Pons (tissue), 1 donor: ENCODE data around the gene SARDH.

ENCODE experiments used
- DNase-seq: peaks from one replicate; pipeline ENCODE4 v3.0.0-alpha.2; 2016; ENCODE audit warnings: low spot score

The SARDH gene

DNA sequence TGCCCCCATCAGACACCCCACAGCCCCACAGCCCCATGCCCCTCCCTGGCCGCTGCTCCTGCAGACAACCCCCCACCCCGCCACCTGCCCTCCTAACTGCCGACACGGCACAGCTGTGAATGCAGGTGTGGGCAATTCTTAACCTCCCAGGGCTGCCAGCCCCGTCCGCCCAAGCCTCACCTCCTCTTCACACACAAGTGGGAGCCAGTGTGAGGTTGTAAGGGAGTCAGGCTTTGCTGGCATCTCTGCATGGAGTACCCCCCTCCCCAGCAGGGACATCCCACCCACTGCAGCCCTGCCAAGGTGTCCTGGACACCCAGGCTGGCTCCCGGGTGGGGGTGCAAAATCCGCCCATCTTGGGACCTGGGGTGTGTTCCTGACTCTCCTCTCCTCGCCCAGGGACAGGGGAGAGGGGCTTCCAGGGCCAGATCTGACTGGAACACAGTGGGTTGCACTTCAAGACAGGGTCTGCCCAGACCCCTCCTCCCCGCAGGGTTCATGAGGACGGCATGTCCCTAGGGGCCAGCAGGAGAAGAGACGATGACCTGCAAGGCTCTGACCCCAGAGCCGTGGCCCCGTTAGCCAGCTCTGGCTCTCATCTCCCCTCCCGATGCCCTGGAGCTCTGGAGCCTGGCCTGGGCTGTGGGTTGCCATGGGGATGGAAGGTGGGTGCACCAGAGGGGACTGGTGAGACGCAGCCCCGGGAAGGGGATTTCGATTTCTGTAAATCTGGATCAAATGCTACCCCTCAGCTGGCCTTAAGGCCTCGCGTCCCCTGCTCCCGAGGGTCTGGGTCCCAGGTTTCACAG is 34.4 kb downstream of the SARDH start:
- DNase-seq = no peak

DNA sequence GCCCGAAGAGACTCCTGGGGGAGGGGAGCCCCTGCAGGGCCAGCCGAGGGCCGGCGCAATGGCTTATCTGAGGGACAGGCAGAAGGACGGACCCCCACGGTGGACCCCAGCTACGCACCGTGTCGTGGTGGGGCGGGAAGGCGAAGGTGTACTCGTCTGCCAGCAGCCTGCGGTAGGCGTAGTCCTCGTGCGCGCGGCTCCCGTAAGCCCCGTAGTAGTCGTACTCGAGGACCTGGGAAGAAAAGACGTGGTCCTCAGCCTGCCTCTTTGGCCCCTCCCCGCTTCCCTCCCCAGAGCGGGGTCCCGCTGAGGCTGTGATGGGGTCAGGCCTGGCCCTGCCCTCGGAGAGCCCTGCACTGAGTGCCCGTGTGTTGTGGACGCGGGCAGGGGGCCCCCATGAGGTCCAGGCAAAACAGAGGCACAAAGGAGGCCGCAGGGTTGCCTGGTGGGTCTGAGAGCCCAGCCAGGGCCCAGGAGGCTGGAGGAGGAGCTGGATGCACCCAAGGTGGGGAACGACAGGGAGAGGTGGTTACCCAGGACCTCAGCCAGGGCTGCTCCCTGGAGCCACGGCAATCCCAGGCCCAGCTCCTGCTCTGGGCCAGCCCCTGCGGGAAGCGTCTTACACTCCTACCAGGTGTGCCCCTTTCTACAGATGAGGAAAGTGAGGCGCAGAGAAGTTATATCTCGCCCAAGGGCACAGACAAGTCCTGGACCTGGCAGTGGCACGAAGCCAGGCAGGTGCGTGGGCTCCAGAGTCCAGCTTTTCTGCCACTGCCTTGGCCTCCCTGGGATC is 35.2 kb downstream of the SARDH start:
- no peak for DNase-seq

DNA sequence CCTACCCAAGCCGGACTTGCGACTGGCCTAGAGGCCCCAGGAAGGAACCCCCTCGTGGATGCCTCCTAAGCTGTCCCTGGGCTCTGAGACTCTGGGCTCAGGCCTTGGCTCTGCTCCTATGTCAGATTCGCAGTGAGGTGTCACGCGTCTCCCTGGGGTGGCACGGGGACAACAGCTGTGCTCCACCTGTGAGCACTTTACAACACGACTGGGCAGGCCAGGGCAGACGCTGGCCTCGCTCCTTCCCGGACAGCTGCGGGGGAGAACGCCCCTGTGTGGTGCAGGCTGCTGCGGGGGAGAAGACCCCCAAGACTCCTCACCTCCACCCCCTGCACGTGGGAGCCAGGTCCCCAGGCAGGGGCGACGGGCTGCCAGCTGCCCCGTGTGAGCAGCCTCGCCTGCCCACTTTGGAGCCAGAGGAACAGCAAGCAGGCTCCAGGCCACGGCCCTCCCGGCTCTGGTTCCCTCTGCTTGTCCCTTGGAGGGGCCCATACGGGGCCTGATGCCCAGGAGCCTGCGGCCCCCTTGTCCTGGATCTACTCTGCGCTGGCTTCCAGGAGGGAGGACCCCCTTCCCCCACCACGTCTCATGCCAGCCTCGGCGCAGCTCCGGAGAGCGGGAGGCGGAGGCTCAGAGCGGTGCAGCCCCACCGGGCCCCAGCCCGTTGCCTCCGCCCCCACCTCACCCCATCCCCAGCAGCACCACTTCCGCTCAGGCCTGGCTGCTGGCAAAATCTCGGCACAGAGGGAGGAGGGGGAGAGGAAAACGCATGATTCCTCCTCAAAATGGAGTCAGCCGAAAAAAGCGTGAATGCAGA is 36.0 kb downstream of the SARDH start:
- DNase-seq = no peak

DNA sequence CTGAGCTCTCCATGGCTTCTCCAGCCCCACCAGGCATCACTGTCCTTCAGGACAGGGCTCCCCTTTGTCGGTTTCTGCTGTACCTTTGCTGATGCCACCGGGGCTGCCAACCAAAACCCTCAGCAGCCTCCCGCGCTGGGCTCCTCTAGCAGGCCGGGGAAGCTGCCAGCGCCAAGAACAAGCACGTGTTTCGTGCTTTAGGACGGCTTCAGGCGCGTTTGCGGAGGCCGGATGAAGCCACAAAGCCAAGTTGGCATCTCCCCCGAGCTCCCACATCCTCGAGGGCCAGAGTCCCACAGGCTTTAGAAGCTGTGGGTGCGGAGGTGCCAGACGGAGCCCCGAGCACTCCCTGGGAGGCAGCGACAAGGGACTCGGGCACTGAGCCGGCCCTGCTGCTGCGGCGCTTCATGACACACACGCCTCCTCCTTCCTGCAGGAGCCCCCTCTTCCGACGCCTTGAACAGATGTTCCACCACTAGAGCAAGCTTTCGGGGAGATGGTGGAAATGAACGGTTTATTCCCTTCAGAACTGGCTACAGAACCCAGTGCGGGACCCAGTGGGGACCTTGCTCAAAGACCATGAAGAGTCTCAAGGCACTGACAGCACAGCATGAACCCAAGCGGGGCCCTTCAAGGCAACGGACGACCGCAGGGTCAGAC is 36.7 kb downstream of the SARDH start:
- DNase-seq = peak; percentile 11

DNA sequence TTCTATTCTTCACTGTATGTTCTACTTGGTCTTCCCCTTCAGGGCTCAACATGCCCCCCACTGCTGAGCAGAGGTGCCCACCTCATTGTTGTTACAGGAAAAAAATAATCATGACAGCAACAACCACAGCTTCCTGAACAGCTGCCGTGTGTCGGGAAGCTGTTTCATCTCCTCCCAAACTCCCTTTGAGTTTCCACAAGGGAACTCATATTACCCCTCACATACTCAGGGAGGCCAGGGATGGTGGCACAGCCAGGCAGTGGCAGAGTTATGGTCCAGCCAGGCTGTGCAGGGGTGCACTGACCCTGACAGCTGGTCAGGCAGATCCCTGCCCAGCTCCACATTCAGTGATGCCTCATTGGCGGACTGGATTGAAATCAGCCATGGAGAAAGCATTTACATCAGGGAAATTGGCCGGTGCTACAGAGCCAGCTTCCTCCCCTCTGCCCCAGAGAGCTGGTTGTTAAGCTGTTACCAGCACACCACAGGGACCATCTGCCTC is 37.3 kb downstream of the SARDH start:
- no peak for DNase-seq

DNA sequence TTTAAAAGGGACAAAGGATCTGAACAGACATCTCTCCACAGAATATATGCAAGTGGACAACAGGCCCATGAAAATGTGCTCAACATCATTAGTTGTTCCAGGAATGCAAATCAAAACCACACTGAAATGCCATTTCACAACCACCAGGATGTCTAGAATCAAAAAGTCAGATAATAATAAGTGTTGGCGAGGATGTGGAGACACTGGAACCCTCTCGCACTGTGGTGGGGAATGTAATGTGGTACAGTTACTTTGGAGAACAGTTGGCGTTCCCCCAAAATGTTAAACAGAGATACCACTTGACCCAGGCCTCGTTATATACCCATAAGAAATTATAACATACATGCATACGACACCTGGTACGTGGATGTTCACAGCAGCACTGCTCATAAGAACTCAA is 38.6 kb downstream of the SARDH start:
- no peak for DNase-seq

DNA sequence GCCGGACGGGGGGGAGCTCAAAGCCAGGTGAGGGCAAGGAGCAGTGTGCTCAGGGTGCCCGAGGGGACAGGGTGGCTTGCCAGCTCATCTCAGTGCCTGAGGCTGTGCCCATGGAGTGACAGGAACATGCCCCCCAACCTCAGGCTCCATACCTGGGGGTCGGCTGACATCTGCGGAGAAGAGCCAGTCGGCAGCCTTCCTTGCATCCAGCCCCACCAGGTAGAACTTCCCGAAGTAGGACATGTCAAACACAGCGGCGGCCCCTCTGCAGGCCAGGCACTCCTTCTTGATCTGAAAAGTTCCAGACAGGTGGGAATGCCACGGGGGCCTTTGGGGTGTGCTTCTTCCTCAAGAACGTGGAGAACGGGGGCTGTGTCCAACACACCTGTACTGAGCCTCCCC is 42.1 kb downstream of the SARDH start:
- no peak for DNase-seq

DNA sequence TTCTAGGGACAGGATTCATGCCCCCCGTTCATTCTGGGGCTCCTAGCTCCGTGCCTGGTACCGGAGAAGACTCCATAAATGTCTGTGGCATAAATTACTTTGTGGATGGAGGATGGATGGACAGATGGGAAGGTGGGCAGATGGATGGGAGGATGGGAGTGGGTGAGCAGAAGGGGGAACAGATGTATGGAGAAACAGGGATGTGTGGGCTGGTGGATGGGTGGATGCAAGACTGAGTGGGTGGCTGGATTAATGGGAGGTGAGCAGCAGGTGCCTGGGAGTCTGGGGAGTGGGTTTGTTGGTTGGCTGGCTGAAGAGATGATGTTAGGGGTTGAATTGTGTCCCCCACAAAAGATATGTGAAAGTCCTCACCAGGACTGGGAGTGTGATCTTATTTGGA is 43.5 kb downstream of the SARDH start:
- DNase-seq = no peak

DNA sequence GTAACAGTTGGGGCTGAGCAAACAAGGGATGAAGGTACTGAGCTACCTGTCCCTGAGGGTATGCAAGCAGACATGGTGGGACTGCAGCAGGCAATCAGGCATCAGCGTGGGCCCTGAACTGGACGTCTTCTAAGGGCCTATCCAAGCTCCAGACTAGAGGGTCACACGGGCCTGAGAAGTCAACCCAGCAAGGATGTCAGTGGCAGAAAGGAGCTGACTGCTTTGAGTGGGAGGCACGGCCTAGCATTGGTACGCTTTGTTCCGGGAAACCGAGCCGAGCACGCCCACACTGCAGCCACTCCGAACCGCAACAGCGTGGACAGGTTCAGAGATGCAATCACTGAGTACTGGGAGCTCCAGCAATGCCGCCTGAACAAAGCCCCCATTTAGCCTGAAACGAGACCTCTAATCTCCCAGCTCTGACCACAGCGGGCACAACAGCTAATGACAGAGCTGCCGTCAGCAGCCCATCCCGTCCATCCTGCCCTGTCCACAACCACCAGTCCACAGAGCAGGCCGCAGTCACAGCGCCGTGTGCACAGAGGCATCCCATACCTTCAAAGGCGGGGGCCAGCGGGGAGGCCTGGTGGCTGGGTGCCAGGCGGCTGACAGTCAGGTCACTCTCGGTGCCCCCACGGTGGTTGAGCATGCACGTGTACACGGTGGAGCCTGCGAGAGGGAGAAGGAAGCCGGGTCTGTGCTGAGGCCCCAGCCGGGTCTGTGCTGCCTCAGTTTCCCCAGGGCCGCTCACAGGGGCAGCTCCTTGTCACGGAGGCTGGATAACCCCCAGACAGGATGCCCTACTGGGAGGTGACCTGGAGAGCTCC is 44.2 kb downstream of the SARDH start:
- DNase-seq = no peak

DNA sequence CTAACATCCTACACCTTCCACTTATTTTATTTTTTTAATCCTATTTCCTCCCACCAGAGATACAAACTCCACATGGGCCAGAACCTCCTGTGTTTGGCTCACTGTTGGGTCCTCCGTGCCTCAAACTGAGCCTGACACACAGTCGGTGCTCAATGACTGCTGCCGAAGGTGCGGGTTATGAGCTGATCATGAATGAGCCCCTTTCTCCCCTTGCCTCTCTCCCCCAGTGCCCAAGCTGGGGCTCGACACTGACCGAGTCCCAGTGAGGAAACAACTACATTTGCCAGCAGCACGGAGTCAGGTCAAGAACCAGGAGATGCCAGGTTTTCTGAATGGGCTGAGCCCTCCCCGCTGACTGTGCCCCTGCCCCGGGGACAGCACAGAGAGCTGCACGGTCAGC is 45.0 kb downstream of the SARDH start:
- DNase-seq = no peak

DNA sequence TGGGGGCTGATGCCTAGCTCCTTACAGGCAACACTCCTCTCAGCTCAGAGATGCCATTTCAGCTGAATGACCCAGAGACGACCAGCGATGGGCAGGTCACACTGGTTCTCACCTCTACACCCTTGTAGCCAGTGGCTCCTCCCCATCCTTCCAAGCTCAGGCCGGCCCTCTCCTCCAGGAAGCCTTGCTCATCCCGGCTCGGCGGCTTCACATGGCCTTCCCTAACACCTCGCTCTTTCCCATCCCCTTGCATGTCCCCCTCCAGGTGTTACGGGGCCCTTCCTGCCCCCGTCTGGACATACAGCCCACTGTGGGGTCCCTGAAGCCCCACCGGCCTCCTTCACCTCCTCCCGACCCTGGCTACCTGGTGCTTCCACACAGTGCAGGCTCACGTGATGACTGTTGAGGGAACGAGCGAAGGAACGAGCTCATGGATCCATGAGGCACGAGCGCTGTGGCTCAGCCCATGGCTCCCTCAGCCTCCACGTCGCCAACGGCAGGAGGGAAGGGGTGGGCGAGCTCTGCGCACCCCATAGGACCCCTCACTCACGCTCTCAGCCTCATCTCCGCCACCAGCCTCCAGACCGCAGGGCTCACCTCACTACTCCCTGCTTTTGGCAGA is 45.7 kb downstream of the SARDH start:
- no peak for DNase-seq

DNA sequence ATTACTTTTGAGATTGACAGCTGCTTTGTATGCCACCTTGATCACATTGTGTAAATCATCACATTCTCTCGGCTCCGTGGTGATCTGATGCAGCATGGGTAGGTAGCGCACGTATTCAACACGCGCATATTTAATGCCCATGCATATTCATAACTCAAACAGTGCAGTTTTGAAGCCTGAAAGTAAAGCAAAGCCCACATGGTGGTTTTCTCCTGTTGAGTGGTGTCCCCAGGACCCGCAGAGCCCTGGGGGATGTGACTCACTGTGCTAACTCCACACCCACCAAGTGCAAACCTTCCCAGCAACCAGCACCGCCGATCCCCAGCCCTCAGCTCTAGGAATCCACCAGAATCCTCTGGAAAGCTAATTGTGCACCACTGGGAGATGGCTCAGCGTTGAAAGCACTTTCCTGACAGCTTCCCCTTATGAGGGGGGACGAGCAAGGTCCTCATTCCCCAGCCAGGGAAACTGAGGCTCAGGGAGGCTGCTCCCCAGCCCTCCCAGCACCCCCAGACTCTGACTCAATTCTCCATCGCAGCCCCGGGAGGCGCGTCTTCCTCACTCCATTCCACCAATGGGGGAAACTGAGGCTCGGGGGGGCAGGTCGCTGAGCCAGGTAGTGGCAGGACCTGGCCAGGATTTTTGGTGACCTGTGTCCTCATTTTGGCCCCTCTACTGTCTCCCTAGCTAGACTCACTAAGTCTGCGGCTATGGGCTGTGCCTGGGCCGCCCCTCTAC is 46.4 kb downstream of the SARDH start:
- no peak for DNase-seq

DNA sequence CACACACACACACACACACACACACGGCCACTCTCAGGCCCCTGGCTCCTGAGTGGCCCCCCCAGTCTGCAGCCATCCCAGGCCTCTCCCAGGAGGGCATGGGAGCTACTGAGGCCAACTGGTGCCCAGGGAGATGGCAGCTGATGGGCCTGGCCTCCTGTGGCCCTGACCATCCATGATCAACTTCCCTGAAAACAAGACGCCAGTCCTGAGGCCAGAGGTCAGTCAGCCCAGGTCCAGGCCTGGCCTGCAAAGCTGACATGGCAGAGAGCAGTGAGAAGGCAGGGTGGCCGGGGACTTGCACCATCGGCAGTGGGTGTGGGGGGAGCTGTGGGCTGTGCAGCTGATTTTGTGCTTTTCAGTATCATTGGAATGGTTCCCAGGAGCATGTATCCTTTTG is 47.0 kb downstream of the SARDH start:
- no peak for DNase-seq

DNA sequence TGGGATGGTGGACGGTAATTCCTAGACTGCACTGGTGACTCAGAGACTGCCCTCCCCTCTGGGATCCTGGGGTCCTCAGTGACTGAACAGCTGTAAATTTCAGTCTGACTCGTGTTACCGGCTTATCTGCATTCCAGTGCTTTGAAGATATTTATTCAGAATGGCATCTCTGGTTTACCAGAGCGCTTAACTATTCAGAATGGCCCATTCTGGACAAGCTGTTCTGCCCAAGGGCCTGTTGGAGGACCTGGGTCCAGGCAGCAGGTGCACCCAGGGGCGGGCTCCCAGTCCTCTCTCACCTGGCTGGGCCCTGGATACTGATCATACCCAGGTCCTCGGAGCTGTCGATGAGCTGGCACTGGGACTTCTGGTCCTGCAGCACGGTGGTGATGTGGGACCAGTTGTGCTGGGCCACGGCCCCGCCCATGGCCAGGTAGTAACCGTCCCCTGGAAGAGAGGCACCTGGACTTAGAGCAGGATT is 48.0 kb downstream of the SARDH start:
- no peak for DNase-seq

DNA sequence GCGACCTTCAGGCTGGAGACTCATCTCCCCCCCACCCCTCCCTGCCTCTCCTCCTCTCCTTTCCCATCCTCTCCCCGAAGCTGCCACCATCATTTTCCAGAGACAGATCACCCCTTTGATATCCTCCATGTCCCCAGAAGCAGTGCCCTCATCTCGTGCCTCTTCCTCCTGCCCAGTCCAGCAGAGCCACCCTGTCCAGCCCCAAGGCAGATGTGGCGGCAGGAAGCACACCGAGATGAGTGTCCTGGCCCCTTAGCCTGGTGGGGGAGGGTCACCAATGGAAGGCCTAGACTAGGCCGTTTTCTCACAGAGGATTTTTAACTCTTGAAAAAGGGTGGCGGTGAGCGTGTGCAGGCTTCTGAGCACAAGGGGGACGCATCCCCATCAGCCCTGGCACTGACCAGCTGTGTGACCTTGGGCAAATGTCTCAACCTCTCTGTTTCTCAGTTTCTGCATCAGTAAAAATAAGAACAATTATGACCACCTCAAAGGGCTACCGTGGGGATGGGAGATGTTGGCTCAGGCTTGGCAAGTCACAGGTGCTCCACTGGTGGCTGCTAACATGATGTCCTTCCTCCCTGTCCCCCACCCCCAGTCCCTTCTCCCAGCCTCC is 48.9 kb downstream of the SARDH start:
- DNase-seq = no peak

DNA sequence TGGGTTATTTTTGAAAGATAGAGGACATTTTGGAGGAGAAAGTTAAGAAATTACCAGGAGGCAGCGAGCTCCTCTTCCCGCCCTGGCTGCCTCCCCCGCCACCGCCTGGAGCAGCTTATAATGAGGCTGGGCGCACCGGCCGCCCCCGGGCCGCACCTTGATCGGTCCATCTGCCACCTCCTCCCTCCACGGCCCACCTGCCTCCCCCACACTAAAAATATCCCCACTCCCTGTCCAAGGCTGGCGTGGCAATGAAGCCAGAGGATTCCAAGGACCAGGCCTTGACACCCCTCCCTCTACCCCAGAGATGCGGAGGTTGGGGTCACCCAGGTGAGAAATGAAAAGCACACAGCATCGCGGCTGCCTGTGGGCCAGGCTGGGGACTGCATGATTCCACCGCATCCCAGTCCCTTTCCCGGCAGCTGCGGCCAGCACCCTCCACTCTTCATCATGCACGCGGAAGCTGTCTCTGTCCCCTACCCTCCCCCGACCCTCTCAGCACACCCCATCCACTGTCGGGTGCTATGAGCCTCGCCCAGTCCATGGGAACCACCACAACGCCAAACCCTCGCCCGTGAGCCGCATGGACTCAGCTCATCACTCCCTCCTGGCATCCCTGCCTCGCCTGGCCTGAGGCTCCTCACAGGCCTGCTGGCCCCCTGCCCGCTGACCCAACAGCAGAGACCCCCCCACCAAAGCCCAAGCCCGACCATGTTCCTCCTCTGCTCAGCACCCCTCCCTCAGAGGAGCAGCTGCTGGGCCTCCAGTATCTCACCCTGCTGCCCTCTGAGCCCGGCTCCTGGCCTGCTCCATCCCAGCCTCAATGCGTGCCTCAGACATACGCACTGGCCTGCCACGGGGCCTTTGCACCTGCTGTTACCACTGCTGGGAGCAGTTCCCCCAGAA is 50.0 kb downstream of the SARDH start:
- no peak for DNase-seq

DNA sequence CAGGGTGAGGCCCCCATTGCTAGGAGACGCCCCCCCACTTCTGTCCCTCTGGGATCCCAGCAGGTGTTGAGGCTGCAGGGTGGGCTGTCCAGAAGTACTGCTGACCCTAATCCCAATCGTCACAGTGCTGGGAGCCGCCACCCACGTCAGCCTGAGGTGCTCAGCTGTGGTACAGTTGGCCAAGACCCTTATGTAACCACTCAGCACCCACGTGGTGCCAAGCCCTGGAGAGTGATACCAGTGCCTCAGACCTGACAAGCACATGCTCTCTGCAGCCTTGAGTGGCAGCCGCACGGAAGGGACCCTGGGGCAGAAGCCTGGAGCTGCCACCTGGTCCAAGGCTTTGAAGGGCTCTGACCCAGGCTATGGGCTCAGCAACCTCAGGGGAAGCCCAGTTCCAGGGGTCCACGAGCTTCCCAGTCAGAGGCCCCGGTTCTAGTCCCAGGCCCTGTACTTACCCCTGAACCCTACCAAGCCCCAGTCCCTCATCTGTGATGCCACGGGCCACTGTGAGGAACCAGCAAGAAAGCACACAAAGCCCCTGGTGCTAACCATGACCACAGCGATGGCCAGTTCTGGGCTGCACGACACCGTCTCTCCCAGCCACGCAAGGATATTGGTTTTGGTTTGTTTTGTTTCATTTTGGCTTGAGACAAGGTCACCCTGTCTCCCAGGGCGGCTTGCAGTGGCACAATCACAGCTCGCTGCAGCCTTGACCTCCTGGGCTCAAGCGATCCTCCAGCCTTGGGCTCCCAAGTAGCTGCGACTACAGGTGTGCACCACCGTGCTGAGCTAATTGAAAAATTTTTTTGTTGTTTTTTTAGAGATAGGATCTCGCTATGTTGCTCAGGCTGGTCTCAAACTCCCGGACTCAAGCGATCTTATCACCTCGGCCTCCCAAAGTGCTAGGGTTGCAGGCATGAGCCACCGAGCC is 51.2 kb downstream of the SARDH start:
- no peak for DNase-seq
